Measurements from ENCODE around the gene QRICH1. TPM values are rescaled to one million over a fixed set of nuclear protein-coding genes. Genes with fewer than 3 reads are reported as not detected.

The QRICH1 gene
- total and polyA plus RNA-seq, 10 donors: 35.9 to 127 (median 101) TPM

DNA sequence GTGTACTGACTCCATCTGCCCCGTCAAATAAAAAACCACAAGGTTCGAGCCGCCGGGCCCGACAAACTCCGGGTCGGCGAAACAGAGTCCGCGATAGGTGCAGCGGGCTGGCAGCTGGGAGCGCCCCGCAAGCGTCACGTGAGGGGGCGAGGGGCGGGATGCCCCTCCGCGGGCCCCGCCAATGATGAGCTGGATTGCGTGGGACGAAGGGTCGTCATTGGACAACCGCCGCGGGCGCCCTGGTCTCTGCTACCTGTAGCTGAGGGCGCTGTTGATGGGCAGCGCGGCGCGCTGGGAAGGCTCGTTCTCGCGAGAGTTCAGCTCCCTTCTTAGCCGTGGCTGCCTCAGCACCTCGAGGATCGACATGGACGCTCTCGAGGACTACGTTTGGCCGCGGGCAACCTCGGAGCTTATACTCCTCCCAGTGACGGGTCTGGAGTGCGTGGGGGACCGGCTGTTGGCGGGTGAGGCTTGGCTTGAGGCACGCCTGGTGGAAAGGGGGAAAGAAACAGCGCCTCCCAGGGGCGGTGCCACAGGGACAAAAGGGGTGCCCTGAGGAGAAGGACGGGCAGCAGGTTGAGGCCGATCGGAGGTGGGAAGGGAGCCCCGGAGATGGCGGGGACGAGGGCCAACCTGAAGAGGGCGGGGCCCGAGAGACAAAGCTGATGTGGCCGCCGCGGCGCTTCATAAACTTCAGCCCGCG is 86.7 kb downstream of the QRICH1 start, which contains the start of gene WDR6:
WDR6 (plus strand) TSS at position 324 of the 703 bp plus-strand sequence; CDS start at position 365, 41 bp downstream.
- Histone ChIP-seq H3K36me3 (peaks cover 0 to 29% (median 7%) of the 10 kb centered on the region in 6 donors), H3K4me3 (peak within 1 kb of the TSS; percentile 74 to 90 (median 80)), H3K27me3 (replicated peaks in 1 of 7) (no peaks in the 10 kb centered on the region), H3K4me1 (peaks cover 19 to 56% (median 35%) of the 10 kb centered on the region in 6 donors), H3K9me3 (no peaks in the 10 kb centered on the region), H3K27ac (peak within 1 kb of the TSS; percentile 93 to 98 (median 95))
- DNase-seq: peak; percentile 99
- WGBS, 5 donors: 0 to 1% (median 0%) methylated on average over 27 to 65 of the region's 65 CpGs
- TF ChIP-seq POLR2A (IDR thresholded peaks at IDR 0.05): peak; percentile 36 to 65 (median 47)
- TF ChIP-seq POLR2AphosphoS5 (IDR thresholded peaks at IDR 0.05): peak; percentile 95 to 96 (median 95)
- TF ChIP-seq, protein P1, sequence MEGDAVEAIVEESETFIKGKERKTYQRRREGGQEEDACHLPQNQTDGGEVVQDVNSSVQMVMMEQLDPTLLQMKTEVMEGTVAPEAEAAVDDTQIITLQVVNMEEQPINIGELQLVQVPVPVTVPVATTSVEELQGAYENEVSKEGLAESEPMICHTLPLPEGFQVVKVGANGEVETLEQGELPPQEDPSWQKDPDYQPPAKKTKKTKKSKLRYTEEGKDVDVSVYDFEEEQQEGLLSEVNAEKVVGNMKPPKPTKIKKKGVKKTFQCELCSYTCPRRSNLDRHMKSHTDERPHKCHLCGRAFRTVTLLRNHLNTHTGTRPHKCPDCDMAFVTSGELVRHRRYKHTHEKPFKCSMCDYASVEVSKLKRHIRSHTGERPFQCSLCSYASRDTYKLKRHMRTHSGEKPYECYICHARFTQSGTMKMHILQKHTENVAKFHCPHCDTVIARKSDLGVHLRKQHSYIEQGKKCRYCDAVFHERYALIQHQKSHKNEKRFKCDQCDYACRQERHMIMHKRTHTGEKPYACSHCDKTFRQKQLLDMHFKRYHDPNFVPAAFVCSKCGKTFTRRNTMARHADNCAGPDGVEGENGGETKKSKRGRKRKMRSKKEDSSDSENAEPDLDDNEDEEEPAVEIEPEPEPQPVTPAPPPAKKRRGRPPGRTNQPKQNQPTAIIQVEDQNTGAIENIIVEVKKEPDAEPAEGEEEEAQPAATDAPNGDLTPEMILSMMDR (IDR thresholded peaks at IDR 0.05 in 8 of 11, conservative IDR thresholded peaks at IDR 0.05 in 3 of 11): peak in 10 of 11 experiments; percentile 20 to 67 (median 56)
- intact Hi-C loops (cut with DNase I; ENCODE audit: low total_unique reads): no loop called here

DNA sequence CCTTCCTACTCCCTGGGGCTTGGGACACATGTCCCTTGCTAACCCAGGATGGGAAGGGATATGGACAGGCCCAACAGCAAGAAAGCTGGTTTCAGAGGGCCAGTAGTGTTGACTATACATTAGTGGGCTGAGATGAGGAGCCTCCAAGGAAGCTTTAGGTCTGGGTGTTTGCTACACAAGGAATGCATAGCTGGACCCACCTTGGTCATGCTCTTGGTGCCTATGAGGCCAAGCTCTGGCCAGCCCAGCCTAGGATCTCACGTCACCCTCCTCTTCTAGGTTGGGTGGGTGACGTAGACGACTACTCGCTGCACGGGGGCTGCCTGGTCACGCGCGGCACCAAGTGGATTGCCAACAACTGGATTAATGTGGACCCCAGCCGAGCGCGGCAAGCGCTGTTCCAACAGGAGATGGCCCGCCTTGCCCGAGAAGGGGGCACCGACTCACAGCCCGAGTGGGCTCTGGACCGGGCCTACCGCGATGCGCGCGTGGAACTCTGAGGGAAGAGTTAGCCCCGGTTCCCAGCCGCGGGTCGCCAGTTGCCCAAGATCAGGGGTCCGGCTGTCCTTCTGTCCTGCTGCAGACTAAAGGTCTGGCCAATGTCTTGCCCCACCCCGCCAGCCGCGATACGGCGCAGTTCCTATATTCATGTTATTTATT is 87.3 kb downstream of the QRICH1 start:
- intact Hi-C loops (cut with DNase I; ENCODE audit: low total_unique reads): no loop called here
- Histone ChIP-seq H3K27ac (peak overlapping the region; percentile 93 to 98 (median 95)), H3K27me3 (replicated peaks in 1 of 7) (no peaks in the 10 kb centered on the region), H3K4me1 (peaks cover 12 to 49% (median 28%) of the 10 kb centered on the region in 6 donors), H3K36me3 (peaks cover 0 to 29% (median under 1%) of the 10 kb centered on the region in 6 donors), H3K9me3 (no peaks in the 10 kb centered on the region), H3K4me3 (peak overlapping the region; percentile 74 to 90 (median 80))
- DNase-seq: no peak
- WGBS, 5 donors: 1 to 5% (median 2%) methylated on average over 29 to 32 of the region's 32 CpGs
- TF ChIP-seq POLR2A (IDR thresholded peaks at IDR 0.05) (no peak), POLR2AphosphoS5 (IDR thresholded peaks at IDR 0.05) (no peak)
- TF ChIP-seq, protein P1 (IDR thresholded peaks at IDR 0.05 in 8 of 11, conservative IDR thresholded peaks at IDR 0.05 in 3 of 11): no peak

DNA sequence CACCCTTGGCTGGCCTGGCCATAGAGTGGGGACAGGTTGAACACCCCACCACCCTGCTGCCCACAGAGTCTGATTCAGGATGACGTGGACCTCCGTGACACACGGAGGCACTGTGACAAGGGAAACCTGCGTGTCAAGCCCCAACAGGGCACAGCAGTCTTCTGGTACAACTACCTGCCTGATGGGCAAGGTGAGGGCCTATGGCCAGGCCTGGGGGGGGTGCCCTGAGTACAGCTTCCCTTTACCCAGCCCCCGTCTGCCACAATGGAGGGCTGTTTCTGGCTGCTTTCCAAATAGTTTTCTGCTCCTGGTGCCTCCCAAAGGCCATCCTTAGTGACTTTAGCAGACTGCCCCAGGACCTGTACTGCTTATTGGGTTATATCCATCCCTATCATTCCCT is 87.9 kb downstream of the QRICH1 start:
- H3K9me3 ChIP-seq: no peaks in the 10 kb centered on the region
- TF ChIP-seq POLR2A (IDR thresholded peaks at IDR 0.05) (no peak), POLR2AphosphoS5 (IDR thresholded peaks at IDR 0.05) (no peak)
- TF ChIP-seq, protein P1 (IDR thresholded peaks at IDR 0.05 in 8 of 11, conservative IDR thresholded peaks at IDR 0.05 in 3 of 11): no peak
- 86 to 100% (median 95%) methylated on average over 5 of the region's 5 CpGs for WGBS, 5 donors
- DNase-seq: no peak
- H3K27ac ChIP-seq: peak overlapping the region in 6 of 8 donors; percentile 94 to 98 (median 95)
- peaks cover 0 to 26% (median 0%) of the 10 kb centered on the region in 6 donors for H3K36me3 ChIP-seq
- peak overlapping the region in 4 of 8 donors; percentile 77 to 88 (median 80) for H3K4me3 ChIP-seq
- H3K27me3 ChIP-seq (replicated peaks in 1 of 7): no peaks in the 10 kb centered on the region
- intact Hi-C loops (cut with DNase I; ENCODE audit: low total_unique reads): no loop called here
- H3K4me1 ChIP-seq: peaks cover 12 to 44% (median 25%) of the 10 kb centered on the region in 6 donors

DNA sequence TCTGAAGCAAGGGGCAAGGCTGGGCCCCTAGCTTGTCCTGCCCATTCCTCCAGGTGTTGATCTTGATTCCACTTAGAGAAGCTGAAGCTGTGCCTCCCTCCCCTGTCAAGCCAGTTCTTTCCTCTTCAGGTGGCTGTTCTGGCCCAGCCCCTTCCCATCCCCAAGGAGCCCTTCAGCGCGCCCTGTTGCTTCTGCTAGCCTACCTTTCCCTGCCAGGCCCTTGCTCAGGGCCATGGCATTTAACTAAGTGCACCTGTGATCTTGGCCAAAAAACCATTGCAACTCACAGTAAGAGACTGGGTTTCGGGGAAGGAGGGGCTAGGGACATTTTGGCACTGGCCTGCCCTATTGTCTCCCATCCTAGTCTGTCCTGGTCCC is 88.6 kb downstream of the QRICH1 start:
- no peak for DNase-seq
- H3K9me3 ChIP-seq: no peaks in the 10 kb centered on the region
- TF ChIP-seq POLR2AphosphoS5 (IDR thresholded peaks at IDR 0.05): no peak
- TF ChIP-seq, protein P1 (IDR thresholded peaks at IDR 0.05 in 8 of 11, conservative IDR thresholded peaks at IDR 0.05 in 3 of 11): no peak
- TF ChIP-seq POLR2A (IDR thresholded peaks at IDR 0.05): no peak
- no peak overlapping the region for H3K4me3 ChIP-seq
- WGBS, 5 donors: 94 to 100% (median 99%) methylated on average over 3 of the region's 3 CpGs
- H3K36me3 ChIP-seq: peaks cover 0 to 23% (median 0%) of the 10 kb centered on the region in 6 donors
- no peak overlapping the region for H3K27ac ChIP-seq
- intact Hi-C loops (cut with DNase I; ENCODE audit: low total_unique reads): no loop called here
- H3K27me3 ChIP-seq (replicated peaks in 1 of 7): no peaks in the 10 kb centered on the region
- peaks cover 12 to 37% (median 25%) of the 10 kb centered on the region in 6 donors for H3K4me1 ChIP-seq
